Activated naive CD8-positive, alpha-beta T cell treated with anti-CD3 and anti-CD28 coated beads, Interleukin-2, amount 50 U/mL, for 16 hours (primary cell): ENCODE measurements around the gene NDUFS7.
"Not testable (repeated sequence)": the region's sequence is repeated elsewhere in the genome, so short reads cannot be mapped to it uniquely, and the experiment has no call there.

Experiments
- DNase-seq: peaks from one replicate; pipeline ENCODE4 v3.0.0-alpha.2; 2020; ENCODE audit warnings: low read depth, low spot score

NDUFS7 gene

DNA sequence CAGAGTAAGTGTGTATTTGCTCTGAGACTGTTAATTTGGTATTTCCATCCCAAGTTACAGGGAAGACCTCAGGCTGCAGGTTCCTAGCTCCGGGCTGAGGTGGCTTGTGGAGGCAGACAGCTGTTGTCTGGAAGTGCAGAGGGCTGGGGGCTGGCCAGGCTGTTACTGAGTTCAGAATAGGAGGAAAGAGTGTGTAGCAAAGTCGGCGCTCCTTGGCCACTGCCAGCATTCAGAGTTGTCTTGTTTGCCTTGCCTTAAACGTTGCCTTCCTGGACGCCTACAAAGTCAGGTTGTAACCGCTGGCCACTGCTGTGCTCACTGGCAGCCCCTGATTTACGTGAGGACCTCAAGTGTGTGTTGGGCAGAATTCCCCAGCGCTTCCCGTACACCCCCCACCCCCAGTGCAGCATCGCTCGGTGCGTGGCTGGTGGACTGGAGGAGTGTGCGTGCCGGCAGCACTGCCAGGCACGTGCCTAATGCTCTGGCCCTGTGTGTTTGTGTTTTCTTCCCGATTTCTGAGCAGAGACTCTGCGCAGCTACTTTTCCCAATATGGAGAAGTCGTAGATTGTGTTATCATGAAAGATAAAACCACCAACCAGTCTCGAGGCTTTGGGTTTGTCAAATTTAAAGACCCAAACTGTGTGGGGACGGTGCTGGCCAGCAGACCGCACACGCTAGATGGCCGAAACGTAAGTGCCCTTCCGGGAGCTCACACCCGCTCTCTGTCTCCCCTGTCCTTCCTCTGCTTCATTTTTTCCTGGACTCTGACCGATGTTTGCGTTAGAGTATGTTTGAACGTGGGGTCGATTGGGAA lies 34.2 kb downstream of the NDUFS7 start:
- no peak for DNase-seq

DNA sequence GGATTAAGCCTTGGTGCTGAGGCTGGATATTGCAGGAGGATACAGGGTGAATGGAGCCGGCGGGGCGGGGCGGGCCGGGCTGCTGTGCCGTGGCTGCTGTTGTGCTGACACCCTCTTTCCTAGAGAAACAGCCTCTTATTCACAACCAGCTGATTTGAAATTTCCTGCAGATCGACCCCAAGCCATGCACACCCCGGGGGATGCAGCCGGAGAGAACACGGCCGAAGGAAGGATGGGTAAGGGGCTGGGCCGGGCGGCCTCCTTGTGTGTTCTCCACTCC lies 34.7 kb downstream of the NDUFS7 start:
- no peak for DNase-seq

DNA sequence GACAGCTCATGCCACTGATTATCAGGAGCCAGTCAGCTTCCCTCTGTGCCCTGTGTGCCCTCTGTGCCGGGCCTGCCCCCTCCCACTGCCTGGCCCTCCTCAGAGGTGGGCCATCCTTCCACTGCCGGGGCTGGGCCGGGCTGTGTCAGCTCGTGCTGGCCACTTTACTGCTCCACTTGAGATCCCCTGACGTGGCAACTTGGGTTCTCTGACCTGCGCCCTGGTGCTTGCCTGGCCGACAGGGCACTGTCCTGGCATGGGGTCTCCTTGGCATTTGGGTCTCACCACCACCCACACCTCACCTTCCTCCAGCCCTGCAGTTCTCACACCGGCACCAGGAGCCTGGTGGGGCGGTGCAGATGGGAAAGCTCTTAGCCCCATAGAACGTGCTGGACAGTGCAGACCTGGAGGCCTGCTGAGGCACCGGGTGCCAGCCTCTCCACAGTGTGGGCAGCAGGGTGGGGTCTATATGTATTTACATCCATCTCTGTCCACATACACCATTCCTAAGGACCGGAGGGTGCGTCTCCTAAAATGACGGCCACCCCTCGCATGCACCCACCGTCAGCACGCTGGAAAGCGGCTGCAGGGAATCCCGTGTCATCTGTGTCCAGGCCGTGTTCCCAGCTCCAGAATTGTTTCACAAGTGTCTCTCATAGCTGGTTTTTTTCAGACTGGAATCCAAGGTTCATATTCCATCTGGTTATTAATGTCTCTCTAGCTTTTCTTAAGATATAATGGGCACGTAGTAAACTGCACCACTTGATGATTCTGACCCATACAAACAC lies 35.4 kb downstream of the NDUFS7 start:
- no peak for DNase-seq

DNA sequence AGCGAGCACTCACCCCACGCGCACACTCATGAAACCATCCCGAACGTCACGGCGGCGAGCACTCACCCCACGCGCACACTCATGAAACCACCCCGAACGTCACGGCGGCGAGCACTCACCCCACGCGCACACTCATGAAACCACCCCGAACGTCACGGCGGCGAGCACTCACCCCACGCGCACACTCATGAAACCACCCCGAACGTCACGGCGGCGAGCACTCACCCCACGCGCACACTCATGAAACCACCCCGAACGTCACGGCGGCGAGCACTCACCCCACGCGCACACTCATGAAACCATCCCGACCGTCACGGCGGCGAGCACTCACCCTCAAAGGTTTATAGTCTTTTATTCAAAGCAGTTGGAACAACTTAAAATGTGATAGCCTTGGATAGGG lies 36.4 kb downstream of the NDUFS7 start:
- DNase-seq, result not testable (repeated sequence)

DNA sequence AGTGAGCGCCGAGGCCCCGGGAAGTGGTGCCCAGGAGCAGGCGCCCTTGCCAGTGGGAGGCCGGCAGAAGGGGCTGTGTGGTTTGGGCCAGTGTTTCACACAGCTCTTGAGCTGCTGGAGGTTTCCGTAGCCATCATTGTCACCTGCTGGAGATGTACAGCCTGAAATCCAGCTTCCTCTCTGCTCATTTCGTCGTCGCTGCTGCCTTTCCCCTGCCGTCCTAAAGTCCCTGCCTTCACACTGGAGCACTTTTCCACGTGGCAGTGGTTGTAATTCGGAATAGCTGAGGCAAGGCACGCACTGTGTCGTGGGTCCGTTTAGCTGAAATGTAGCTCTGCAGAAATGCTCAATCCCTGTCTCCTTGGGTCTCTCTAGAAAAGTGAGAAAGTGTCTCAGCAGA lies 36.9 kb downstream of the NDUFS7 start:
- DNase-seq, result no peak

DNA sequence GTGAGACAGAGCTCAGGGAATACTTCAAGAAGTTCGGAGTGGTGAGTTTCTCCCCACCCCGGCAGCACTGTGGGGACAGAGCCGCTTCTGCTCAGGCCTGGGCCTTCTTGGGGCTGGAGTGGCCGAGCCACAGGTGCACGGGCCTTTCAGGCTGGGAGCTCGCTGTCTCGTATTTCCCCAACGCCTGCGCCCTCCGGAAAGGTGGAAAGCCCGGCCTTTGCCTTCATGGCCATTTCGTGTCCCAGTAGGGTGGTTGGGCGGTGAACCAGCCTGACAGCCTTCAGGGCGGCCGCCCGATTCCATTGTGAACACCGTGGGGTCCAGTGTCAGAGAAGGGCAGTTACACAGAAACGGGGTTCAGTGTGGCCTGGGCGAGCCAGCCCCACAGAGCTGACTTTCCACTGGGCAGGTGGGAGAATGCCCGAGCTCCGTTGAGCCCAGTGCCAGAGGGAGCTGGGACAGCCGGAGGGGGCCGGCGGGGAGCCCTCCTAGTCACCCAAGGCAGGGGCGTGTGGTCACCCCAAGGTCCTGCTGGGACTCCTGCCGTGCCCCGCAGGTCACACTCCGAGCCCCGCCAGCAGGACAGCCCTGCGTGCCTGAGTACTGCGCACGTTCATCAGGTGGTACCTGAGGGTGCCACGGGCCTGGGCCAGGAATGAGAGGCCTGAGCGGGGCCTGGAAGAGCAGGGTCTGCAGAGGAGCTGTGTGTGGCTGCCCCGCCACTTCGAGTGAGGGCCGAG lies 37.7 kb downstream of the NDUFS7 start:
- no peak for DNase-seq

DNA sequence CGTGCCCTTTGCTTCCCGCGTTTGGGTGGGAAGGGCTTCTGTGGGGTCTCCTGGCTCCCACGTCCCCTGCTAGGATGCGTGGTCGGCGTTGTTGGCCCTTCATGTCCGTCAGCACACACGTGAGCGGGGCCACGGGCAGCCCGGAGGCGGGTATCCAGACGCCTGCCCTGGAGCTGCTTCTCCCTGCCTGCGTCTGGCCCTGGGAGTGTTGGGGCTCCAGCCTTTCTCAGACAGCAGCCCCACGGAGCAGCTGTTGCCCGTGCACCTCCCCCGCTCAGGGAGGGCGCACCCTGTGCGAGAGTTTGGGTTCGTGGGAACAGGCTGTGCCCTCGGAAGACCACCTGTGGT lies 38.2 kb downstream of the NDUFS7 start:
- DNase-seq, result no peak

DNA sequence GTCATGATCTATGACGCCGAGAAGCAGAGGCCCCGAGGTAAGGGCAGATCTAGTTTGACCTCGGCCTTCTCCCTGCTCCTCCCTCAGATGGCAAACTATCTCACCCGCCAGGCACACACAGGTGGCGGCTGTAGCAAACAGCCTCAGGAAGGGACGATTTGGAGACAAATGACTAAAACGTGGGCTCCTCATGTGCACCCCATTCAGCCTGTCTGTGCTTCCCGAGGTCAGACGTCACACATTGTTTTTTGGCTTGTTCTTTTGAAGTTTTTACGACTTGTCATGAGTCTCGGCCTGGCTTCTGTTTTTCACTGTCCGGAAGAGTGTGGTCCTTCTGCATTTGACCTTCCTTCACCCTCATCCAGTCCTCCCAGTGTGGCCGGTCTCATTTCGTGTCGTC lies 38.7 kb downstream of the NDUFS7 start:
- DNase-seq, result no peak

DNA sequence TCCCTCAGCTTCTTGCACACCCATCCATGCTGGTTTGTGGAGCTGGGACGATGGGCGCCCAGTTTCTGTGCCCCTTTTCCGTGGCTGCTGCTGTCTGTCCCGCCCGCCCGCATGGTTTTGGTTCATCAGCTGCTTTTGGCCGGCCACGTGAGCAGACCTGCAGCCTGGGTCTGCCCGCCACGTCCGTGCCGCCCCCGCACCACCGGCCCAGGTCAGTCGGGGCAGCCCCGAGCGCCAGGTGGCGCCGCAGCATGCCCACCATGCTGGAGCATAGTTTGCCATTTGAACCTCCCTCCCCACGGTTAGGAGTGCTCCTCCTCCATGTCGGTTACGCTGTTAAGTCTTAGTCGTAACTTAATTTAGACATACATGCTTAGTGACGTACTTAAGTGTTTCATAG lies 39.2 kb downstream of the NDUFS7 start:
- DNase-seq, result no peak

DNA sequence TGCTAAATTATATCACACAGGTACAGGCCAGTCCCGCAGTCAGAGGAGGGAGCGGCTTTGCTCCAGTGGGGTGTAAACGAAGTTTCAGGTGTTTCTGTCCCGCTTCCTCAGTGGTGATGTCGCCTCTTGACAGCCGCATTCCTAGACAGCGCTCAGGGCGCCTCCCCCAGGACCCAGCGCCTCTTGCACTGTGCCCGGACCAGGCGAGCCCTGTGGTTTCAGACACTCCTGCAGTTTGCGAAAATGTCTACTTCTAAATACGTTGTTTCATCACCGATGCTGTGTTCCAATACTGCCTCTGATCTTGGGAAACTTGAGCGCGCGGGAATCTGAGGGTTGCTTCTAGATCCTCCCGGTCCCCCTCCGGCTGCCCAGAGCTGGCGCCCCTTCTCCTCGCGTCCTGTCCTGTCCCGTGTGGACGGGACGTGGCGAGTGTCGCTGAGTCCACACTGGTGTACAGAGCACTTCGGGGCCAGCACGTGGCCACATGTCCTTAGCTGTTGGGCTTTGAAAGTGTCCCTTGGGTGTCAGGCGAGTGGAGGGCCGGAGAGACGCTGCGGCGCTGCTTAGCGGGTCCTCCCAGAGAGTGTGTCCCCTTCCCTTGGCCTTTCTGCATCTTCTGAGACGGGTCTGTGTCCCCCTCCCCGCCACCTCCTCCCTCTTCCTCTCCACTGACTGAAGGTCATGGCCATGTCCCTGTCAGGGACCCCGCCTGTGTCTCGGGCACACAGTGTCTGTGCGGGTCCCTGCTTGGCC lies 39.9 kb downstream of the NDUFS7 start:
- no peak for DNase-seq

DNA sequence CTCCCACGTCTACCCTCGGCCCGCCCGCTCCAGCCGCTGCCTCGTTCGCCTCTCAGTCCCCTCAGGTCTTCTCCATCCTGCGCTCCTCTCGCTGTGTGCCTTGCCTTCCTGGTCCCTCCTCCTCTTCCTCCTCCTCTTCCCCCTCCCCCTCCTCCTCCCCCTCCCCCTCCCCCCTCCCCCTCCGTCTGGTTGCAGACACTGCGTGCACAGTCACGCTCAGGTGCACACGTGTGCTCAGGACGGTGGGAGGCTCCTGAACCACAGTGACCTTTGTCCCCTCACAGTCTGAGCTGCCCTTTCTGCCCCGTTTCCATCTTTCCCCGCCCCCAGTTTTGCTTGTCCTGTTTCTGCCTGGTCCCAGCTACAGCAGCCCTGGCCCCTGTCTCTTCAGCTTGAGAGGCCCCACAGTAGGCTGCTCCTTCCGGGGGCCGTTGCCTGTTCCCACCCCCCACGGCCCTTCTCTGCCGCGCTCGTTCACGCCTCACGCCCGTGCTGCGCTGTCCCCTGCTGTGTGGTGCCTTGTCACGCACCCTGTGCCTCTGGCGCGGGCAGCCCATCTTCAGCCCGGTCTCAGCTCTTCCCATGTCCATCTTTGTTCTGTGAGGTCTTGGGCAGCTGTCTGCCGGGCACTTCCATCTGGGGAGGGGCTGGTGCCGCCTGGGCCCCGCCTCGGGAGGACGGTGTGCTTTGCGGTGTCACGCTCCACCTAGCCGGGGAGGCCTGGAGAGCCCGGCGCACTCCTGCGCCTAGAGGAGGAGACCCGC lies 40.7 kb downstream of the NDUFS7 start:
- DNase-seq, result no peak

DNA sequence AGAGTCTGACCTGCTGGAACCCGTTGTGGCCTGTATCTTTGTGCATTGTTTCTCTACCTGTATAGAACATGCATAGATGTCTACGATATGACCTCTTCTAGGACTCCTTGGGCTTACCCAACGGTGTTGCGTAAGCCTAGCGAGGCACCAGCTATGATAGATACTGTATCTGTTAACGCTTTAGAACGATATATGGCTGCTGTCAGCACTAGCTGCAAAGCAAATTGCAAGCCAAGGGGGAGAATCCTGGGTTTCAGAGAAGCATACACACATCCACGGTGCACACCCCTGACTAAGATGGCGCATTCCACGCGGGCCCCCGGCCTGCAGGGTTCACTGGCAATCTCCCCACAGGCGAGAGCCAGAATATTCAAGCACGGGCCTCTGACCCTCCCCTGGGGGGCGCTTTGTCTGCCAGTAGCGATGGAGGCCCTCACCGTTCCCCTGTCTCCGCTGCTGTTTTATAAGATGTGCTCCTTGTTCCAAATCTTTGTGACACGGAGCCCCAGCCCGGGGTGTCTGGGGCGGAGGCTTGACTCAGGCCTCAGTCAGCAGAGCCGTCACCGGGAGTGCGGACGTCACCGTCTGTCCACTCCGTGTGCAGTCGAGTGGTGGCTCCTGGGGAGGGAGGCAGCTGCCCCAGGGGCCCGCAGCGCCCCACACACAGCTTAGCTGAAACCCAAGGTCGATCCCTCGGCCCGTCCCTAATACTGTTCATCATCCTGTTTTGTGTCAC lies 41.6 kb downstream of the NDUFS7 start:
- DNase-seq, result no peak

DNA sequence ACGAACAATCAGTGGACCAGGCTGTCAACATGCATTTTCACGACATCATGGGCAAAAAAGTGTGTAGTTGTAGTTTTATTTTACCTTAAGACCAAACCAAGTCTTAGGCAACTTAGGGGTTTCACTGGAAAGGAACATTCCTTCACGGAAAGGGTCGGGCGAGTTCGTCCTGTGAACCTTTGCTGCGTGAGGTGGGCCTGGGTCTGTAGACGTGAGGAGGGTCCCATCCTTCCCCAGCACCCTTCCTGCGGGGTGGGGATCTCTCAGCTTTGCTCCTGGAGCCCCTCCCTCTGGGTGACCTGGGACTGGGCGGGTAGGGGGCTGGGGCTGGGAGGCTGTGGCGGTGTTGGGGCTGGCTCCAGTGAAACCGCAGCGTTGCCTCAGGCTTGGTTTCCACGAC lies 42.2 kb downstream of the NDUFS7 start:
- DNase-seq, result no peak

DNA sequence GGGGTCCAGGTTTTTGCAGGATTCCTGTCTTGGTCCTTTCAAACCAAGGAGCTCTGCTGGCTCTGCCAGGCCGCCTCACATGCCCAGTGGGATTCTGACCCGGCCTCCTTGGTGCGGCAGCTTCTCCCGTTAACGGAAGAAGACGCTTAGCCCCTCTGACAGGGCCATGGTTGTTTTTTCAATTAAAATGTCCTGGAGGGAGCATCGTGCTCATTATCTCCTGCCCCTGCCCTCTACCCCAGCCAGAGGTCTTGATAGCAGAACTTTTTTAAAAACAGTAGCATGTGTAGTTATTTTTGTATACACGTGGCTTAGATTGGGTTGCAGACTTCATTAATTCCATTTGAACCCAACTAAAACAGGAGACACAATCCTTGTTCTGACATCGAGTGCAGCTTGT lies 43.0 kb downstream of the NDUFS7 start:
- no peak for DNase-seq

DNA sequence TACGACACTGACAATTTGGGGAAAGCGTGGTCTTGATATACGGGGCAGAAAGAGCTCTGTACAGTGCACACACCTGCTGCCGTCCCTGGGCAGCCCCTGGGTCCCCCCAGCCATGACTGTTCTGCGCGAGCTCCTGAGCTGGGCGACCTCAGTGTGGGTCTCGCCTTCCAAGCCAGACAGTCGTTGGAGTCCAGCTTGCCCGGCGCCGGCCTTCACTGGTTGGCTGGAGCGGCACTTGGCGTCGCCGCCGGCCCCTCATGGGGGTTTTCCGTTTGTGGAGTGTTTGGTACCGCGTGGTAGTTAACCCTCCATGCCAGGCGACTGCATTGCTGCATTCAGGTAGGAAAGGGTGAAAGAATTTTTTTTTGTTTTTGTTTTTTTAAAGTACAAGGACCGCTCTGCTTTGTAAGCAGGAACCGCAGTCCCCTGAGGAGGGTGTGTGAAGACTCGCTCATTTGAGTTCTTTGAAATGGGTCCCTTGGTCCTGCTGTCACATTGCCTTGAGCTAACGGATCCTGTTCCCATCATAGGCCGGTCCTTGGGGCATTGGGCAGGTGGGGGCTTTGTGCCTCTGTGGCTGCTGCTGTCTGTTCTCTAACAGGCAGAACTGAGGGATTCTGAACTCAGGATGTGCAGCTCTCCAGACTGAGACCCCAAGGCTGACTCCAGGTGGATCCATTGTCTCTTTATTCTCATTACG lies 43.7 kb downstream of the NDUFS7 start:
- no peak for DNase-seq

DNA sequence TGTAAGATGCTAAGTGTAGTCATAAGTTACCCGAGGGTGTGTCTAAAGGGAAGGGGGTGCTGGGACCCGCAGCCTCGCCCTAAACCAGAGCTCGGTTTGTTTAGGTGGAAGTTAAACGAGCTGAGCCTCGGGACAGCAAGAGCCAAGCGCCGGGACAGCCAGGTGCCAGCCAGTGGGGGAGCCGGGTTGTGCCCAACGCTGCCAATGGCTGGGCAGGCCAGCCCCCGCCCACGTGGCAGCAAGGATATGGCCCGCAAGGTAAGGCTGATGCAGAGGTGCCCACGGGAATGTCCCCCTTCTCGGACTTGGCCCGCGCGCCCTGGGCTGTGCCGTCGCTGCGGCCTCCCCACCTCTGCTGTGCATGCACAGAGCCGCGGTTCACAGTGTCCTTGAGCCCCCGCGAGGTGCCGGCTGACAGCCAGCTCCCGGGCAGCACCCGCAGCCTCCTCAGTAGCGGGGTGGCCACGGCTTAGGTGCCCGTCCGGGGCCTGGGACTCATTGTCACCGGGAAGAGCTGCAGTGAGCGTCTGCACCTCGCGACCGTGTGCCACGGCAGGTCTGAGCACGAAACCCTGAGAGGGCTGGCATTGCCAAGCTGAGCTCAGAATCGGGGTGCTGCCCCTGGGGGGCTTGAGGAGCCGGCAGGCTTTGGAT lies 45.2 kb downstream of the NDUFS7 start:
- no peak for DNase-seq

DNA sequence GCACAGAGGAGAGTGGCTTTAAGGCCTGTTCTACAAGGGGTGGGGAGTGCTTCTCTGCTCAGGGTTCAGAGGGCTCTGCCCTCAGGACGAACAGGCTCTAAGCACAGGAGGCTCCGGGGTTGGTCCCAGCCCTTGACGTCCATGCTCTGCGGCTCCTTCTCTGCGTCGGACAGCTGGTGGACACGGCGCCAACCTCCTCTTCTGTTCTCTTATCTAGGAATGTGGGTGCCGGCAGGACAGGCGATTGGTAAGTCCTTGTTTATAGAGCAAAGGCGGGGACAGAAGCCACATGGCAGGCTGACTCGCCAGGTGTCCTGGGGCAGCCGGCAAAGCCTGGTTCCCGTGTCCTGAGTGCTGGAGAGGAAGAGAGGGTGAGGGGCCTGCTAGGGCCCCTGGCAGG lies 46.0 kb downstream of the NDUFS7 start:
- no peak for DNase-seq

DNA sequence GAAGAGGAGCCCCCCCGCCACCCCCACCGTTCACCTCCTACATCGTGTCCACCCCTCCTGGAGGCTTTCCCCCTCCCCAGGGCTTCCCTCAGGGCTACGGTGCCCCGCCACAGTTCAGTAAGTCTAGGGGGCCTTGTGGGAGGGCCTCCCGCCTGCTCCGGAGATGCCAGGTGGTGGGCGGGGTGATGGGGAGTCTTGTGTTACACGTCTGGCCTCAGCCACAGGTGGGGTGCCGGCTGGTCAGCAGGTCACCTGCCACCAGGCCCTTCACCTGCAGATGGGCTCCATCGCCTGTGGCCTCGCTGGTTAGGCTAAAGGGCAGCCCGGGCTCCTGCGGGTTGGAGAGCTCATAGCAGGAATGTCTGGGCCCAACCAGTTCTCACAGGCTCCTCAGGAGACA lies 46.5 kb downstream of the NDUFS7 start:
- DNase-seq, result no peak

DNA sequence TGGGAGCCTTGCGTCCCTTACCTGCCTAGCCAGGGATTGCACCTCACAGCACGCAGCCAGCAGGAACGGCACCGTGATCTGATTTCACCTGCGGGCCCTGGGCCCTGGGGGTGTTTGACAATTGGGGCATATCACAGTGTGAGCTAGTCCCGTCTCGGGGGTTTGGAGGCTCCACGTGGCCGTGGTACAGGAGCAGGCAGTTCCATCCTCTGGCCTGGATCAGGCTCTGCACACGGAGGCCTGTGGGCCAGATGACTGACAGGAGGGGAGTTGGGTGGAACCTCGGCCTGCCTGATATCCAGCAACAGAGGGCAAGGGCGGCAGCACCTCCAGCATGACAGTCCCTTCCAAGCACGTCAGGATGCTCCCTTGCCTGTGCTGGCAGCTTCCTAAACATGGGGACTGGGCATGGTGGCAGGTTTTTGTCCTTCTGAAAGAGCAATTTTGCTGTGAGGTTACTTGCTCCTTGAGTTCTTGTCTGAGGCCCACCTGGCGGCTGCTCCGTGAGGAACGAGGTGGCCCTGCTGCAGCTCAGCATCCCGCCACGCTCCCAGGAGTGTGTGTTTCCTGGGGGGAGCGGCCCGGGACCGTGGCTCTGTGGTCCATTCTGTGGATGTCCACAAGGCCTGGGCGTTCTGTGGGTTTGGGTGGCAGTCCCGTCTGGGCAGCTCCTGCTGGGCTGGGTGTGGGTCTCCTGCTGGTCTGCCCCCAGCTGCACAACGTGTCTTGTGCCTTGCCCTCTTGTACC lies 48.2 kb downstream of the NDUFS7 start:
- no peak for DNase-seq
